Karpas-422 (cell line): ENCODE data around the gene OGFOD3. TPM values are rescaled to one million over a fixed set of nuclear protein-coding genes. Genes with fewer than 3 reads are reported as not detected.
"Not testable (repeated sequence)": the region's sequence is repeated elsewhere in the genome, so short reads cannot be mapped to it uniquely, and the experiment has no call there.

Source experiments
- DNase-seq: peaks from one replicate; pipeline ENCODE4 v3.0.0-alpha.2; 2015
- H2AFZ ChIP-seq: fragments of 200-600 bp; sonication (generic); 2 replicates; pipeline ENCODE4 v1.6.1; 2014; ENCODE audit warnings: antibody characterized with exemption, low read length, mixed read lengths
- H3K27ac ChIP-seq: fragments of 200-600 bp; sonication (generic); 2 replicates; pipeline ENCODE4 v1.5.1; 2014; ENCODE audit warnings: mild to moderate bottlenecking, low read length, moderate library complexity
- H3K27me3 ChIP-seq: fragments of 200-600 bp; sonication (generic); 2 replicates; pipeline ENCODE4 v1.6.1; 2014; ENCODE audit warnings: low read length, mixed read lengths
- H3K36me3 ChIP-seq: fragments of 200-600 bp; sonication (generic); 2 replicates; pipeline ENCODE4 v1.6.1; 2014; ENCODE audit warnings: low read length, mixed read lengths; ENCODE audit not compliant: insufficient read depth
- H3K4me1 ChIP-seq: fragments of 200-600 bp; sonication (generic); 2 replicates; pipeline ENCODE4 v1.6.1; 2014; ENCODE audit warnings: mild to moderate bottlenecking, low read length, mixed read lengths
- H3K4me2 ChIP-seq: fragments of 200-600 bp; sonication (generic); 2 replicates; pipeline ENCODE4 v1.6.1; 2014; ENCODE audit warnings: low read length, low read depth, mild to moderate bottlenecking; ENCODE audit not compliant: poor library complexity, severe bottlenecking
- H3K4me3 ChIP-seq: fragments of 200-600 bp; sonication (generic); 2 replicates; pipeline ENCODE4 v1.5.1; 2014; ENCODE audit warnings: mild to moderate bottlenecking, antibody characterized with exemption, low read length, mixed read lengths
- H3K79me2 ChIP-seq: fragments of 200-600 bp; sonication (generic); 2 replicates; pipeline ENCODE4 v1.6.1; 2014; ENCODE audit warnings: mild to moderate bottlenecking, low read length, mixed read lengths
- H3K9ac ChIP-seq: fragments of 200-600 bp; sonication (generic); 2 replicates; pipeline ENCODE4 v1.6.0; 2014; ENCODE audit warnings: low read length
- H3K9me2 ChIP-seq: fragments of 200-600 bp; sonication (generic), shearing (Covaris generic); replicated peaks from 2 replicates; pipeline ENCODE4 v1.6.0; 2014; ENCODE audit warnings: mild to moderate bottlenecking, low read length, moderate library complexity; ENCODE audit not compliant: insufficient read depth
- H3K9me3 ChIP-seq: fragments of 300-700, 200-600 bp; sonication (generic); 2 replicates; pipeline ENCODE4 v1.6.1; 2014; ENCODE audit warnings: low read length, mixed read lengths
- H4K20me1 ChIP-seq: fragments of 200-600 bp; sonication (generic); 2 replicates; pipeline ENCODE4 v1.6.1; 2014; ENCODE audit warnings: mild to moderate bottlenecking, antibody characterized with exemption, low read length, low read depth; ENCODE audit not compliant: insufficient read depth
- total RNA-seq: library from RNA; depleted of rRNA; stranded (reverse); fragments of >200 nt; shearing (Covaris generic); gene quantifications from 2 replicates; pipeline ENCODE4 v1.2.3, GENCODE V29; 2014; ENCODE audit warnings: low replicate concordance

Gene OGFOD3
- total RNA-seq, 1 experiment from 2014 or later = 14.8 TPM

- peak; percentile 61 for DNase-seq
- Histone ChIP-seq H3K27ac (no peak overlapping the region), H3K4me3 (peak overlapping the region; percentile 95), H3K4me1 (peaks cover 18% of the 10 kb centered on the region), H3K79me2 (peaks cover 14% of the 10 kb centered on the region), H3K9ac (peak overlapping the region; percentile 97), H4K20me1 (no peaks in the 10 kb centered on the region), H3K4me2 (peak overlapping the region; percentile 92), H3K9me2 (no peaks in the 10 kb centered on the region), H3K9me3 (no peaks in the 10 kb centered on the region), H2AFZ (peak overlapping the region; percentile 54), H3K27me3 (no peaks in the 10 kb centered on the region), H3K36me3 (peaks cover 4% of the 10 kb centered on the region; the same call in 1 of the 2 replicates)
These were observed 40.6 kb upstream of the OGFOD3 start for GRCh38 chr17:82458885-82459424.

- Histone ChIP-seq H3K36me3 (peaks cover 4% of the 10 kb centered on the region; the same call in 1 of the 2 replicates), H3K9me3 (no peaks in the 10 kb centered on the region), H3K4me2 (peak within 1 kb of the TSS; percentile 92), H3K27ac (peak within 1 kb of the TSS; percentile 93), H3K9me2 (no peaks in the 10 kb centered on the region), H3K27me3 (no peaks in the 10 kb centered on the region), H3K4me3 (peak within 1 kb of the TSS; percentile 95), H2AFZ (peak within 1 kb of the TSS; percentile 88), H3K79me2 (peaks cover 14% of the 10 kb centered on the region), H3K9ac (peak within 1 kb of the TSS; percentile 97), H3K4me1 (peaks cover 18% of the 10 kb centered on the region), H4K20me1 (no peaks in the 10 kb centered on the region)
- peak; percentile 98 for DNase-seq
These were observed 39.9 kb upstream of the OGFOD3 start, which contains the start of gene NARF for GRCh38 chr17:82458179-82458884. Gene NARF, plus strand, starts transcription at chr17:82458741. Its CDS starts 63 bp downstream, at chr17:82458804.

GRCh38 chr17:82457929-82458178 is 39.5 kb upstream of the OGFOD3 start:
- H3K9me3 ChIP-seq = no peaks in the 10 kb centered on the region
- peaks cover 18% of the 10 kb centered on the region for H3K4me1 ChIP-seq
- H3K27me3 ChIP-seq = no peaks in the 10 kb centered on the region
- H3K4me3 ChIP-seq = peak overlapping the region; percentile 95
- peaks cover 14% of the 10 kb centered on the region for H3K79me2 ChIP-seq
- H3K4me2 ChIP-seq = peak overlapping the region; percentile 92
- no peak for DNase-seq
- H2AFZ ChIP-seq = peak overlapping the region; percentile 88; the same call in 1 of the 2 replicates
- H4K20me1 ChIP-seq = no peaks in the 10 kb centered on the region
- H3K9me2 ChIP-seq = no peaks in the 10 kb centered on the region
- H3K27ac ChIP-seq = peak overlapping the region; percentile 93
- peaks cover 4% of the 10 kb centered on the region; the same call in 1 of the 2 replicates for H3K36me3 ChIP-seq
- H3K9ac ChIP-seq = peak overlapping the region; percentile 97

GRCh38 chr17:82457073-82457928 is 38.9 kb upstream of the OGFOD3 start:
- Histone ChIP-seq H3K4me3 (peak overlapping the region; percentile 95), H3K9me3 (0 out of 2 replicates have a peak, but pooled peaks cover 2% of the 10 kb centered on the region), H3K27ac (peak overlapping the region; percentile 93), H2AFZ (no peak overlapping the region), H4K20me1 (no peaks in the 10 kb centered on the region), H3K9ac (peak overlapping the region; percentile 97), H3K9me2 (no peaks in the 10 kb centered on the region), H3K4me2 (peak overlapping the region; percentile 92), H3K79me2 (peaks cover 14% of the 10 kb centered on the region), H3K36me3 (peaks cover 4% of the 10 kb centered on the region; the same call in 1 of the 2 replicates), H3K4me1 (peaks cover 18% of the 10 kb centered on the region), H3K27me3 (no peaks in the 10 kb centered on the region)
- DNase-seq = peak; percentile 43

- peaks cover 15% of the 10 kb centered on the region for H3K79me2 ChIP-seq
- H2AFZ ChIP-seq, H3K27ac ChIP-seq, H3K9me2 ChIP-seq, H3K4me2 ChIP-seq, H3K36me3 ChIP-seq, H3K27me3 ChIP-seq, H3K9ac ChIP-seq, H4K20me1 ChIP-seq, H3K9me3 ChIP-seq, H3K4me3 ChIP-seq: not testable (repeated sequence)
- peaks cover 30% of the 10 kb centered on the region for H3K4me1 ChIP-seq
- DNase-seq = peak; percentile 24
These were observed 35.3 kb upstream of the OGFOD3 start for GRCh38 chr17:82453706-82454105.

- not testable (repeated sequence) for H3K9me3 ChIP-seq
- DNase-seq = peak; percentile 9
- peaks cover 31% of the 10 kb centered on the region for H3K4me1 ChIP-seq
These were observed 34.8 kb upstream of the OGFOD3 start for GRCh38 chr17:82453151-82453550.

GRCh38 chr17:82452162-82452561 is 33.8 kb upstream of the OGFOD3 start:
- Histone ChIP-seq H3K4me1 (peaks cover 27% of the 10 kb centered on the region), H3K79me2 (peaks cover 24% of the 10 kb centered on the region), H3K9me3 (0 out of 2 replicates have a peak, but pooled peaks cover 2% of the 10 kb centered on the region), H4K20me1 (peaks cover 12% of the 10 kb centered on the region; the same call in 1 of the 2 replicates), H3K27ac (no peak overlapping the region), H2AFZ (no peak overlapping the region), H3K4me2 (no peak overlapping the region), H3K9me2 (no peaks in the 10 kb centered on the region), H3K4me3 (no peak overlapping the region), H3K27me3 (no peaks in the 10 kb centered on the region), H3K36me3 (peaks cover 5% of the 10 kb centered on the region; the same call in 1 of the 2 replicates), H3K9ac (no peak overlapping the region)
- DNase-seq = peak; percentile 43

More at GRCh38 chr17:82453151-82453550, 34.8 kb upstream of the OGFOD3 start:
- H3K27me3 ChIP-seq, H3K9me2 ChIP-seq, H2AFZ ChIP-seq, H3K36me3 ChIP-seq, H4K20me1 ChIP-seq, H3K4me3 ChIP-seq, H3K27ac ChIP-seq, H3K4me2 ChIP-seq, H3K9ac ChIP-seq: not testable (repeated sequence)
- H3K79me2 ChIP-seq = peaks cover 17% of the 10 kb centered on the region
